Transverse colon (tissue), 4 donors: Measurements from ENCODE around the gene GPRIN3. TPM values are rescaled to one million over a fixed set of nuclear protein-coding genes. Genes with fewer than 3 reads are reported as not detected.

Source experiments
- DNase-seq: peaks from one replicate; pipeline ENCODE4 v3.0.0-alpha.2; 2019
- H3K27ac ChIP-seq, 4 donors: fragments of 200-600 bp; sonication (generic); 2 replicates each; pipeline ENCODE4 v1.5.1; 2016 to 2018; ENCODE audit warnings: inconsistent platforms in 4 of 4
- H3K27me3 ChIP-seq: fragments of 200-600 bp; sonication (generic); 2 replicates; pipeline ENCODE4 v1.5.1; 2017; ENCODE audit warnings: inconsistent platforms
- H3K36me3 ChIP-seq, 4 donors: fragments of 200-600 bp; sonication (generic); 2 replicates each; pipeline ENCODE4 v1.5.1; 2017 to 2019; ENCODE audit warnings: inconsistent platforms in 4 of 4
- H3K4me1 ChIP-seq, 4 donors: fragments of 200-600 bp; sonication (generic); 2 replicates each; pipeline ENCODE4 v1.5.1; 2017 to 2020; ENCODE audit warnings: inconsistent platforms in 4 of 4
- H3K4me3 ChIP-seq, 4 donors: fragments of 200-600 bp; sonication (generic); 1 replicate in 1 of 4; 2 replicates in 3 of 4; pipeline versions ENCODE4 v1.5.1 to v1.6.1; 2017 to 2019; ENCODE audit warnings: inconsistent platforms in 4 of 4
- H3K9me3 ChIP-seq, 2 donors: fragments of 200-600 bp; sonication (generic); 2 replicates each; pipeline ENCODE4 v1.5.1; 2017 to 2019; ENCODE audit warnings: inconsistent platforms in 2 of 2
- CTCF ChIP-seq, 5 experiments: fragments of 200-600 bp in 3 of 5; fragments of 450-650 bp in 2 of 5; sonication (generic) in 3 of 5; IDR thresholded peaks; 1 replicate in 2 of 5; 2 replicates in 3 of 5; pipeline ENCODE4 v1.5.1; 2016 to 2017; ENCODE audit warnings: antibody characterized with exemption in 5 of 5, inconsistent platforms in 3 of 5, mild to moderate bottlenecking in 2 of 5, moderate library complexity in 1 of 5
- EP300 ChIP-seq: sonication (generic); formaldehyde crosslinking; IDR thresholded peaks from one replicate; pipeline ENCODE4 v1.6.1; 2017; ENCODE audit warnings: antibody characterized with exemption, low read depth
- POLR2A ChIP-seq: fragments of 450-650 bp; IDR thresholded peaks from one replicate; pipeline ENCODE4 v1.6.1; 2016; ENCODE audit warnings: antibody characterized with exemption, mild to moderate bottlenecking, moderate library complexity
- POLR2AphosphoS5 ChIP-seq, 3 donors: sonication (generic); formaldehyde crosslinking; IDR thresholded peaks; one replicate each; pipeline ENCODE4 v1.6.1; 2016; ENCODE audit warnings: antibody characterized with exemption in 3 of 3
- WGBS, 2 donors: methylation state at CpG; one replicate each; pipeline ENCODE4 v1.1.5; 2018; ENCODE audit warnings: low coverage in 1 of 2; 5-methylcytosine and 5-hydroxymethylcytosine counted together
- in situ Hi-C, 4 donors: fragments of 200-750 bp; cut with MboI; loops; one replicate each; pipeline versions ENCODE4 v1.15.0 to v1.15.1; 2017; ENCODE audit warnings: low sequenced_read_pairs in 3 of 4, low pct_ligation_motif_present in 1 of 4, low pct_unique_long_range_greater_than_20kb in 1 of 4
- intact Hi-C: fragments of 100-400 bp; cut with DNase I; formaldehyde crosslinking; loops from one replicate; pipeline ENCODE4 v1.15.1; 2023; ENCODE audit warnings: low total_unique reads
- total RNA-seq, 4 donors: library from RNA; depleted of rRNA; stranded (reverse); fragments of >200 nt; gene quantifications; one replicate each; pipeline ENCODE4 v1.1.0, GENCODE V29; 2016

The GPRIN3 gene
- total RNA-seq = 10 to 100 TPM; 10.1 to 21.4 (median 12.8) TPM

- in situ Hi-C loops (no loop called here), intact Hi-C loops (no loop called here)
- DNase-seq = peak; percentile 66
- Histone ChIP-seq H3K27ac (peak within 1 kb of the TSS; percentile 81 to 88 (median 85)), H3K9me3 (no peaks in the 10 kb centered on the region), H3K36me3 (no peaks in the 10 kb centered on the region), H3K27me3 (no peaks in the 10 kb centered on the region), H3K4me3 (peak within 1 kb of the TSS; percentile 67 to 88 (median 72)), H3K4me1 (peaks cover 6 to 40% (median 28%) of the 10 kb centered on the region in 4 donors)
- WGBS, 2 donors = 1% methylated on average over 48 of the region's 67 CpGs; no CpG with 5 or more reads in 1 of the 2 donors
- TF ChIP-seq POLR2AphosphoS5 (IDR thresholded peaks at IDR 0.05) (peak in 2 of 3 donors; percentile 69 to 77), POLR2A (peak; percentile 68), EP300 (no peak), CTCF (IDR thresholded peaks at IDR 0.05) (peak in 1 of 5 experiments; percentile 11)
These were observed at the start of gene GPRIN3 for GRCh38 chr4:89307446-89308160. GPRIN3 (minus strand) TSS chr4:89307800; CDS start chr4:89250110, 57,690 bp downstream.

- 94 to 100% methylated on average over 3 of the region's 3 CpGs for WGBS, 2 donors
- Histone ChIP-seq H3K27ac (no peak overlapping the region), H3K4me1 (no peaks in the 10 kb centered on the region), H3K4me3 (no peak overlapping the region), H3K36me3 (no peaks in the 10 kb centered on the region), H3K27me3 (no peaks in the 10 kb centered on the region), H3K9me3 (no peaks in the 10 kb centered on the region)
- DNase-seq = no peak
- intact Hi-C loops (no loop called here), in situ Hi-C loops (no loop called here)
- no peak for TF ChIP-seq POLR2A
- no peak for TF ChIP-seq EP300
- TF ChIP-seq CTCF (IDR thresholded peaks at IDR 0.05) = no peak
- TF ChIP-seq POLR2AphosphoS5 (IDR thresholded peaks at IDR 0.05) = no peak
These were observed 49.7 kb upstream of the GPRIN3 start for GRCh38 chr4:89357340-89357739.

- in situ Hi-C loops (no loop called here), intact Hi-C loops (no loop called here)
- 52 to 70% methylated on average over 1 of the region's 1 CpG for WGBS, 2 donors
- Histone ChIP-seq H3K4me3 (no peak overlapping the region), H3K27me3 (no peaks in the 10 kb centered on the region), H3K27ac (no peak overlapping the region), H3K4me1 (no peaks in the 10 kb centered on the region), H3K36me3 (no peaks in the 10 kb centered on the region), H3K9me3 (no peaks in the 10 kb centered on the region)
- TF ChIP-seq POLR2AphosphoS5 (IDR thresholded peaks at IDR 0.05) = no peak
- TF ChIP-seq POLR2A = no peak
- TF ChIP-seq EP300 = no peak
- no peak for TF ChIP-seq CTCF (IDR thresholded peaks at IDR 0.05)
- no peak for DNase-seq
These were observed 48.5 kb upstream of the GPRIN3 start for GRCh38 chr4:89356086-89356485.

GRCh38 chr4:89353514-89353913 lies 45.9 kb upstream of the GPRIN3 start:
- TF ChIP-seq POLR2A (no peak), CTCF (IDR thresholded peaks at IDR 0.05) (no peak), EP300 (no peak), POLR2AphosphoS5 (IDR thresholded peaks at IDR 0.05) (no peak)
- no peaks in the 10 kb centered on the region for H3K4me1 ChIP-seq
- H3K27me3 ChIP-seq = no peaks in the 10 kb centered on the region
- H3K27ac ChIP-seq = no peak overlapping the region
- in situ Hi-C loops (no loop called here), intact Hi-C loops (no loop called here)
- no peaks in the 10 kb centered on the region for H3K9me3 ChIP-seq
- 84 to 86% methylated on average over 3 of the region's 3 CpGs for WGBS, 2 donors
- no peak overlapping the region for H3K4me3 ChIP-seq
- DNase-seq = no peak
- H3K36me3 ChIP-seq = no peaks in the 10 kb centered on the region
